ENCODE measurements around the gene SUDS3. TPM values are rescaled to one million over a fixed set of nuclear protein-coding genes. Genes with fewer than 3 reads are reported as not detected.

The SUDS3 gene
- total and polyA plus RNA-seq, 10 of the 15 experiments (the other 5 are each of a cell fraction or from before 2014, with no cell fraction given): 5.2 to 42.8 (median 21.7) TPM

DNA sequence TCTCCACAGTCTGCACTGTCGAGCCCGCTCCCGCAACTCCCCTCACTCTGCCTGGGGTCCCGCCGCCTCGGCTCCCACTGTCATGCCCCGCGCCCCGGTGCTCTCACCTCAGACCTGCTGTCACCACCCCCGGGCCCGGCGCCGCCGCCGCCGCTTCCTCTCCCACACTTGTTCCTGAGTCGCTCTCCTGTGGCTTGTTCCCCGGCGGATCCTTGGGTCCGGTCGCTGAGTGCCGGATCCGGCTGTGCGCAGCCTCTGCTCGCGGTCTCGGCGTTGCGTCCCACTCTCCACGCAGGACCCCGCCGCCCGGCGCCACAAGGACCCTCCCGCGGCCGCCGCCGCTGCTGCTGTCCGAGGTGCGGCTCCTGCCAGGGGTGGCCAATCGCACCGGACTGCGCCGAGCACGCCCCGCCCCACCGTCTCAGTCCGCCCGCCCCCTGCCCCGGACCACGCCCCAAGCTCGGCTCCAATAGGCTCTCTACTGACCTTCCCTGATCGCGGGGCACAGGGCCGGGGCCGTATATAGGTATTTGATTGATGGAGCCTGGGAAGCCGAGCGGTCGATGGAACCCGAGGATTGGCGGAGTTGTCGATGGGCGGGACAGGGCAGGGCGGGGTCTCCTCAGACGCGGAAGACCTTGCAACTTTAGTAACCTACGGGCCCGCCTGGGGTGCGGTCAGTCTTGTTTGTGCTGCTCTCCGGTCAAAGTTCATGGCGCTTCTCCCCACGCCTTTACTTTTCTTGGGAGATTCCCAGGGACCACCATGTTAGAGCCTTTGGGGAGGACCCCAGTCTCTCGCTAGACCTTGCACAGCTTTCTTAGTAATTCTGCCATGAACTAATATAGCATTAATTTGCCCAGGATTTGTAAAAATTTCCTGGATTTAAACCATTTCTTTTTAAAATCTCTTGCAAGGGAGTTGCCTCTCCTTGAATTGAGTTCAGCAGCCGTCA is 3.5 kb upstream of the SUDS3 start, which contains the start of gene TAOK3 (continued):
- TF ChIP-seq SIN3A (IDR thresholded peaks at IDR 0.05; ENCODE audit: low read depth, low read length) (peak; percentile 86), EP300 (IDR thresholded peaks at IDR 0.05; ENCODE audit: borderline replicate concordance in 1 of 2, control insufficient read depth in 1 of 2, low read depth in 2 of 2, low read length in 2 of 2) (no peak), ZBED1 (IDR thresholded peaks at IDR 0.05; ENCODE audit: borderline replicate concordance) (no peak), SMAD1 (IDR thresholded peaks at IDR 0.05; ENCODE audit: low read depth, partially characterized antibody) (peak; percentile 74), TCF7 (IDR thresholded peaks at IDR 0.05; ENCODE audit: borderline replicate concordance) (no peak), RUNX3 (IDR thresholded peaks at IDR 0.05; ENCODE audit: low read length) (peak; percentile 78), SUPT20H (IDR thresholded peaks at IDR 0.05; ENCODE audit: borderline replicate concordance, control insufficient read depth, low read depth, low read length) (no peak), NR2F1 (conservative IDR thresholded peaks at IDR 0.05) (peak; percentile 84), CREB1 (IDR thresholded peaks at IDR 0.05; ENCODE audit: low read depth) (peak; percentile 62; the same call in 1 of the 2 replicates), PML (IDR thresholded peaks at IDR 0.05; ENCODE audit: low read length) (peak; percentile 91), JUNB (IDR thresholded peaks at IDR 0.05) (no peak), PAX5 (IDR thresholded peaks at IDR 0.05; ENCODE audit: borderline replicate concordance, low read depth, low read length) (no peak), BRCA1 (IDR thresholded peaks at IDR 0.05; ENCODE audit: low read depth, low read length) (no peak), IKZF2 (IDR thresholded peaks at IDR 0.05) (peak in 1 of 2 experiments; percentile 10; a peak in 1 of 4 replicates), HDGF (IDR thresholded peaks at IDR 0.05) (no peak), SMAD5 (IDR thresholded peaks at IDR 0.05; ENCODE audit: low read depth) (peak; percentile 76; the same call in 1 of the 2 replicates), CBX5 (IDR thresholded peaks at IDR 0.05; ENCODE audit: low read depth) (0 out of 2 replicates have a peak, but pooled peaks have one; percentile 22), SUZ12 (IDR thresholded peaks at IDR 0.05; ENCODE audit: unreplicated experiment) (no peak), POLR2AphosphoS5 (IDR thresholded peaks at IDR 0.05; ENCODE audit: low read length) (peak; percentile 99), IRF5 (IDR thresholded peaks at IDR 0.05; ENCODE audit: borderline replicate concordance) (no peak), YBX1 (IDR thresholded peaks at IDR 0.05) (no peak), RFX5 (IDR thresholded peaks at IDR 0.05; ENCODE audit: low read depth, low read length) (peak; percentile 58; the same call in 1 of the 2 replicates)
- TF ChIP-seq, protein P1, sequence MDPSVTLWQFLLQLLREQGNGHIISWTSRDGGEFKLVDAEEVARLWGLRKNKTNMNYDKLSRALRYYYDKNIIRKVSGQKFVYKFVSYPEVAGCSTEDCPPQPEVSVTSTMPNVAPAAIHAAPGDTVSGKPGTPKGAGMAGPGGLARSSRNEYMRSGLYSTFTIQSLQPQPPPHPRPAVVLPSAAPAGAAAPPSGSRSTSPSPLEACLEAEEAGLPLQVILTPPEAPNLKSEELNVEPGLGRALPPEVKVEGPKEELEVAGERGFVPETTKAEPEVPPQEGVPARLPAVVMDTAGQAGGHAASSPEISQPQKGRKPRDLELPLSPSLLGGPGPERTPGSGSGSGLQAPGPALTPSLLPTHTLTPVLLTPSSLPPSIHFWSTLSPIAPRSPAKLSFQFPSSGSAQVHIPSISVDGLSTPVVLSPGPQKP (IDR thresholded peaks at IDR 0.05; ENCODE audit: low read depth, low read length): peak; percentile 59; the same call in 1 of the 2 replicates
- TF ChIP-seq, protein P2, sequence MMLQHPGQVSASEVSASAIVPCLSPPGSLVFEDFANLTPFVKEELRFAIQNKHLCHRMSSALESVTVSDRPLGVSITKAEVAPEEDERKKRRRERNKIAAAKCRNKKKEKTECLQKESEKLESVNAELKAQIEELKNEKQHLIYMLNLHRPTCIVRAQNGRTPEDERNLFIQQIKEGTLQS (IDR thresholded peaks at IDR 0.05; ENCODE audit: borderline replicate concordance, extremely low read depth, low read depth, low read length): no peak
- TF ChIP-seq, protein P3, sequence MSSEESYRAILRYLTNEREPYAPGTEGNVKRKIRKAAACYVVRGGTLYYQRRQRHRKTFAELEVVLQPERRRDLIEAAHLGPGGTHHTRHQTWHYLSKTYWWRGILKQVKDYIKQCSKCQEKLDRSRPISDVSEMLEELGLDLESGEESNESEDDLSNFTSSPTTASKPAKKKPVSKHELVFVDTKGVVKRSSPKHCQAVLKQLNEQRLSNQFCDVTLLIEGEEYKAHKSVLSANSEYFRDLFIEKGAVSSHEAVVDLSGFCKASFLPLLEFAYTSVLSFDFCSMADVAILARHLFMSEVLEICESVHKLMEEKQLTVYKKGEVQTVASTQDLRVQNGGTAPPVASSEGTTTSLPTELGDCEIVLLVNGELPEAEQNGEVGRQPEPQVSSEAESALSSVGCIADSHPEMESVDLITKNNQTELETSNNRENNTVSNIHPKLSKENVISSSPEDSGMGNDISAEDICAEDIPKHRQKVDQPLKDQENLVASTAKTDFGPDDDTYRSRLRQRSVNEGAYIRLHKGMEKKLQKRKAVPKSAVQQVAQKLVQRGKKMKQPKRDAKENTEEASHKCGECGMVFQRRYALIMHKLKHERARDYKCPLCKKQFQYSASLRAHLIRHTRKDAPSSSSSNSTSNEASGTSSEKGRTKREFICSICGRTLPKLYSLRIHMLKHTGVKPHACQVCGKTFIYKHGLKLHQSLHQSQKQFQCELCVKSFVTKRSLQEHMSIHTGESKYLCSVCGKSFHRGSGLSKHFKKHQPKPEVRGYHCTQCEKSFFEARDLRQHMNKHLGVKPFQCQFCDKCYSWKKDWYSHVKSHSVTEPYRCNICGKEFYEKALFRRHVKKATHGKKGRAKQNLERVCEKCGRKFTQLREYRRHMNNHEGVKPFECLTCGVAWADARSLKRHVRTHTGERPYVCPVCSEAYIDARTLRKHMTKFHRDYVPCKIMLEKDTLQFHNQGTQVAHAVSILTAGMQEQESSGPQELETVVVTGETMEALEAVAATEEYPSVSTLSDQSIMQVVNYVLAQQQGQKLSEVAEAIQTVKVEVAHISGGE (CRISPR knock-in tag; IDR thresholded peaks at IDR 0.05): no peak
